ENCODE data around the gene GJB6. TPM values are rescaled to one million over a fixed set of nuclear protein-coding genes. Genes with fewer than 3 reads are reported as not detected.

Gene GJB6
- total RNA-seq, 1 experiment from 2014 or later = not detected

- no peak for TF ChIP-seq CTCF (conservative IDR thresholded peaks at IDR 0.05)
- TF ChIP-seq EZH2 (IDR thresholded peaks at IDR 0.05; ENCODE audit: low read depth) = no peak
- Histone ChIP-seq H3K9me2 (ENCODE audit: insufficient read depth) (no peaks in the 10 kb centered on the region; the same call in 1 of the 2 replicates), H3K79me2 (ENCODE audit: low read depth) (no peaks in the 10 kb centered on the region), H3K27ac (no peak overlapping the region), H3K27me3 (ENCODE audit: insufficient read depth, low read depth) (no peaks in the 10 kb centered on the region), H3K4me1 (replicated peaks; ENCODE audit: insufficient read depth) (no peaks in the 10 kb centered on the region), H3F3A (ENCODE audit: insufficient read depth, low read depth) (no peaks in the 10 kb centered on the region), H3K36me3 (ENCODE audit: low read depth) (no peaks in the 10 kb centered on the region), H3K4me3 (no peak overlapping the region), H3K9me3 (ENCODE audit: insufficient read depth, low read depth) (no peaks in the 10 kb centered on the region), H3K4me2 (no peak overlapping the region), H2AFZ (no peak overlapping the region), H4K20me1 (ENCODE audit: insufficient read depth) (no peaks in the 10 kb centered on the region)
- no peak for DNase-seq
- POLR2A ChIA-PET (ENCODE audit: unreplicated experiment) = no interaction called here
- intact Hi-C loops (cut with micrococcal nuclease; ENCODE audit: unreplicated experiment) = no loop called here
- CTCF ChIA-PET = no interaction called here
- no TSS peak for BruUV-seq (replicated peaks)
Measured at GRCh38 chr13:20217168-20217567, 15.0 kb downstream of the GJB6 start.

GRCh38 chr13:20209948-20210347, 22.2 kb downstream of the GJB6 start:
- Histone ChIP-seq H3K4me1 (replicated peaks; ENCODE audit: insufficient read depth) (no peaks in the 10 kb centered on the region), H3K27ac (no peak overlapping the region), H4K20me1 (ENCODE audit: insufficient read depth) (no peaks in the 10 kb centered on the region), H3K79me2 (ENCODE audit: low read depth) (no peaks in the 10 kb centered on the region), H2AFZ (no peak overlapping the region), H3F3A (ENCODE audit: insufficient read depth, low read depth) (no peaks in the 10 kb centered on the region), H3K4me3 (no peak overlapping the region), H3K9me3 (ENCODE audit: insufficient read depth, low read depth) (no peaks in the 10 kb centered on the region), H3K4me2 (no peak overlapping the region), H3K9me2 (ENCODE audit: insufficient read depth) (no peaks in the 10 kb centered on the region; the same call in 1 of the 2 replicates), H3K27me3 (ENCODE audit: insufficient read depth, low read depth) (no peaks in the 10 kb centered on the region), H3K36me3 (ENCODE audit: low read depth) (no peaks in the 10 kb centered on the region)
- TF ChIP-seq CTCF (conservative IDR thresholded peaks at IDR 0.05) (no peak), EZH2 (IDR thresholded peaks at IDR 0.05; ENCODE audit: low read depth) (no peak)
- CTCF ChIA-PET = no interaction called here
- no peak for DNase-seq
- no TSS peak for BruUV-seq (replicated peaks)
- POLR2A ChIA-PET (ENCODE audit: unreplicated experiment) = no interaction called here
- intact Hi-C loops (cut with micrococcal nuclease; ENCODE audit: unreplicated experiment) = no loop called here

- no TSS peak for BruUV-seq (replicated peaks)
- intact Hi-C loops (cut with micrococcal nuclease; ENCODE audit: unreplicated experiment) = no loop called here
- no peak overlapping the region for H2AFZ ChIP-seq
- no peak for TF ChIP-seq CTCF (conservative IDR thresholded peaks at IDR 0.05)
- TF ChIP-seq EZH2 (IDR thresholded peaks at IDR 0.05; ENCODE audit: low read depth) = no peak
- no peaks in the 10 kb centered on the region for H3K36me3 ChIP-seq (ENCODE audit: low read depth)
- no peaks in the 10 kb centered on the region for H3K9me2 ChIP-seq (ENCODE audit: insufficient read depth)
- H3K4me2 ChIP-seq = no peak overlapping the region
- H3K4me1 ChIP-seq (replicated peaks; ENCODE audit: insufficient read depth) = no peaks in the 10 kb centered on the region
- ChIA-PET POLR2A (ENCODE audit: unreplicated experiment) (no interaction called here), CTCF (no interaction called here)
- H3K9me3 ChIP-seq (ENCODE audit: insufficient read depth, low read depth) = no peaks in the 10 kb centered on the region
- H3F3A ChIP-seq (ENCODE audit: insufficient read depth, low read depth) = no peaks in the 10 kb centered on the region
- no peaks in the 10 kb centered on the region for H3K79me2 ChIP-seq (ENCODE audit: low read depth)
- H3K4me3 ChIP-seq = no peak overlapping the region
- no peak for DNase-seq
- no peaks in the 10 kb centered on the region for H3K27me3 ChIP-seq (ENCODE audit: insufficient read depth, low read depth)
- no peak overlapping the region for H3K27ac ChIP-seq
- no peaks in the 10 kb centered on the region for H4K20me1 ChIP-seq (ENCODE audit: insufficient read depth)
Measured at GRCh38 chr13:20206698-20207235, 25.4 kb downstream of the GJB6 start.

Data from PC-9 (cell line).